ENCODE data around the gene CAPN10. TPM values are rescaled to one million over a fixed set of nuclear protein-coding genes. Genes with fewer than 3 reads are reported as not detected.

CAPN10 gene
- polyA plus RNA-seq, 2 of the 4 experiments (the other 2 are of a cell fraction): 8.4 to 15.8 TPM

GRCh38 chr2:240642061-240642805, 55.7 kb downstream of the CAPN10 start:
- Histone ChIP-seq H3K4me2 (no peak overlapping the region), H3K4me3 (no peak overlapping the region), H3K9me3 (no peaks in the 10 kb centered on the region), H3K27ac (no peak overlapping the region), H3K4me1 (no peaks in the 10 kb centered on the region)
- ATAC-seq: peak in 1 of 2 experiments; percentile 9; a peak in 1 of 6 replicates
- CTCF ChIA-PET: no interaction called here
- no peak for FAIRE-seq
- DNase-seq (ENCODE audit: low read depth in 1 of 2, low spot score in 1 of 2): no peak
- 66% methylated on average over 10 of the region's 36 CpGs for WGBS (ENCODE audit: missing lambda C conversion rate)
- no peak for TF ChIP-seq MYC (IDR thresholded peaks at IDR 0.05; ENCODE audit: borderline replicate concordance, low read length)
- no peak for TF ChIP-seq MAFK (IDR thresholded peaks at IDR 0.05; ENCODE audit: partially characterized antibody)
- TF ChIP-seq EHMT2 (IDR thresholded peaks at IDR 0.05; ENCODE audit: low read depth): no peak
- TF ChIP-seq TFCP2L1 (CRISPR knock-in tag; IDR thresholded peaks at IDR 0.05): no peak
- TF ChIP-seq TP53 (CRISPR knock-in tag; IDR thresholded peaks at IDR 0.05): no peak
- TF ChIP-seq CTCF (IDR thresholded peaks at IDR 0.05): no peak
- TF ChIP-seq ZFP36 (IDR thresholded peaks at IDR 0.05; ENCODE audit: borderline replicate concordance, partially characterized antibody): no peak
- TF ChIP-seq CHD2 (IDR thresholded peaks at IDR 0.05; ENCODE audit: low read length, partially characterized antibody): no peak
- no peak for TF ChIP-seq RAD21 (conservative IDR thresholded peaks at IDR 0.05 in 1 of 2, IDR thresholded peaks at IDR 0.05 in 1 of 2)
- TF ChIP-seq RCOR1 (IDR thresholded peaks at IDR 0.05; ENCODE audit: low read depth, low read length): no peak
- no peak for TF ChIP-seq BHLHE40 (IDR thresholded peaks at IDR 0.05; ENCODE audit: low read depth, low read length)
- no peak for TF ChIP-seq HMGXB4 (CRISPR knock-in tag; IDR thresholded peaks at IDR 0.05; ENCODE audit: borderline replicate concordance)
- TF ChIP-seq ELK1 (IDR thresholded peaks at IDR 0.05; ENCODE audit: low read depth, low read length): no peak
- TF ChIP-seq EHF (CRISPR knock-in tag; IDR thresholded peaks at IDR 0.05): no peak
- no peak for TF ChIP-seq NFE2L2 (conservative IDR thresholded peaks at IDR 0.05; ENCODE audit: low read length)
- TF ChIP-seq ZSCAN20 (CRISPR knock-in tag; IDR thresholded peaks at IDR 0.05): no peak
- no peak for TF ChIP-seq RARB (CRISPR knock-in tag; IDR thresholded peaks at IDR 0.05)
- TF ChIP-seq MAZ (IDR thresholded peaks at IDR 0.05; ENCODE audit: borderline replicate concordance, low read depth, low read length): no peak
- TF ChIP-seq REST (IDR thresholded peaks at IDR 0.05): no peak
- TF ChIP-seq KDM1A (IDR thresholded peaks at IDR 0.05; ENCODE audit: low read depth): no peak
- POLR2A ChIA-PET: no interaction called here
